HCT116 (cell line): Measurements from ENCODE around the gene SCFD2. TPM values are rescaled to one million over a fixed set of nuclear protein-coding genes. Genes with fewer than 3 reads are reported as not detected.

ENCODE experiments used
- ATAC-seq: fragments of 200-7000 bp; cut with Tn5 transposase; 2 replicates; pipeline ENCODE4 v1.9.1; 2020; ENCODE audit warnings: mild to moderate bottlenecking, moderate library complexity
- BruUV-seq: library from RNA; stranded (reverse); fragments of 400-500 nt; replicated peaks from 2 replicates; lab custom pipeline; 2021; lab: Mats Ljungman, UMichigan
- CTCF ChIA-PET: fragments of 300-600 bp; sonication (Branson Sonifier 250); formaldehyde crosslinking; loops from one replicate; lab custom pipeline; 2021; ENCODE audit warnings: antibody characterized with exemption; lab: Charles Lee
- POLR2A ChIA-PET: fragments of 300-600, 350-600 bp; sonication (Branson Sonifier 250); formaldehyde crosslinking; loops from one replicate; lab custom pipeline; 2021; ENCODE audit warnings: antibody characterized with exemption; lab: Charles Lee
- RAD21 ChIA-PET, 2 experiments: fragments of 300-600 bp; sonication (Branson Sonifier 250); formaldehyde crosslinking; loops; one replicate each; lab custom pipeline; 2023; ENCODE audit warnings: low total read pairs in 2 of 2; ENCODE audit not compliant: uncharacterized antibody in 2 of 2, unreplicated experiment in 2 of 2, low non-redundant PET in 1 of 2; lab: Charles Lee
- DNase-seq: peaks from one replicate; pipeline ENCODE4 v3.0.0-alpha.2; 2010; ENCODE audit warnings: low read depth, low spot score
- H2AFZ ChIP-seq: fragments of 200-600 bp; shearing (Covaris generic), sonication (generic); 2 replicates; pipeline ENCODE4 v1.6.1; 2017; ENCODE audit warnings: low read depth, mixed run types, mixed read lengths, antibody characterized with exemption, low read length; ENCODE audit not compliant: poor library complexity, severe bottlenecking
- H3K27ac ChIP-seq: 2 replicates; pipeline ENCODE4 v1.5.1; 2012; ENCODE audit warnings: low read depth, low read length
- H3K27me3 ChIP-seq: fragments of 200-600 bp; sonication (generic); 2 replicates; pipeline ENCODE4 v1.6.1; 2016; ENCODE audit warnings: mixed run types, low read length, mixed read lengths; ENCODE audit not compliant: insufficient read depth
- H3K36me3 ChIP-seq, 2 experiments: fragments of 200-500 bp in 1 of 2; fragments of 200-600 bp in 1 of 2; sonication (Bioruptor generic) in 1 of 2; sonication (generic) in 1 of 2; 2 replicates each; pipeline versions ENCODE4 v1.5.1 to v1.6.1; 2014 to 2016; ENCODE audit warnings: low read length in 2 of 2, inconsistent platforms in 1 of 2, mixed read lengths in 1 of 2, mixed run types in 1 of 2; ENCODE audit not compliant: insufficient read depth in 2 of 2, control insufficient read depth in 1 of 2
- H3K4me1 ChIP-seq, 2 experiments: fragments of 200-600 bp in 1 of 2; sonication (generic) in 1 of 2; 2 replicates each; pipeline versions ENCODE4 v1.5.1 to v1.6.1; 2012 to 2017; ENCODE audit warnings: low read length in 2 of 2, inconsistent platforms in 1 of 2, mild to moderate bottlenecking in 1 of 2, mixed read lengths in 1 of 2, mixed run types in 1 of 2, moderate library complexity in 1 of 2; ENCODE audit not compliant: insufficient read depth in 2 of 2, control insufficient read depth in 1 of 2
- H3K4me2 ChIP-seq: fragments of 200-600 bp; sonication (generic); 2 replicates; pipeline ENCODE4 v1.6.1; 2017; ENCODE audit warnings: mixed run types, low read length, mixed read lengths
- H3K4me3 ChIP-seq, 2 experiments: fragments of 200-600 bp in 1 of 2; sonication (generic) in 1 of 2; replicated peaks in 1 of 2; 2 replicates each; pipeline ENCODE4 v1.5.1; 2011 to 2016; ENCODE audit warnings: low read length in 2 of 2, control low read depth in 1 of 2, low read depth in 1 of 2, mild to moderate bottlenecking in 1 of 2, mixed read lengths in 1 of 2, mixed run types in 1 of 2
- H3K79me2 ChIP-seq: fragments of 200-600 bp; sonication (generic); 2 replicates; pipeline ENCODE4 v1.6.1; 2017; ENCODE audit warnings: mild to moderate bottlenecking, mixed run types, low read length, moderate library complexity, mixed read lengths; ENCODE audit not compliant: insufficient read depth
- H3K9ac ChIP-seq: fragments of 200-600 bp; sonication (generic); 2 replicates; pipeline ENCODE4 v1.6.1; 2016; ENCODE audit warnings: low read length, mixed read lengths
- H3K9me2 ChIP-seq: fragments of 200-600 bp; sonication (generic), shearing (Covaris generic); 2 replicates; pipeline ENCODE4 v1.6.1; 2017; ENCODE audit warnings: mixed run types, mild to moderate bottlenecking, moderate library complexity; ENCODE audit not compliant: insufficient read depth
- H3K9me3 ChIP-seq, 2 experiments: fragments of 200-500 bp in 1 of 2; fragments of 200-600 bp in 1 of 2; sonication (Bioruptor generic) in 1 of 2; sonication (generic) in 1 of 2; 2 replicates each; pipeline ENCODE4 v1.6.1; 2014 to 2017; ENCODE audit warnings: low read length in 2 of 2, mixed read lengths in 2 of 2, inconsistent platforms in 1 of 2, low read depth in 1 of 2, mild to moderate bottlenecking in 1 of 2, mixed run types in 1 of 2, moderate library complexity in 1 of 2; ENCODE audit not compliant: control insufficient read depth in 1 of 2, insufficient read depth in 1 of 2
- H4K20me1 ChIP-seq: fragments of 200-600 bp; sonication (generic), shearing (Covaris generic); 2 replicates; pipeline ENCODE4 v1.6.1; 2017; ENCODE audit warnings: mixed run types, mild to moderate bottlenecking, moderate library complexity; ENCODE audit not compliant: insufficient read depth
- CBX3 ChIP-seq: IDR thresholded peaks from 2 replicates; pipeline ENCODE4 v1.6.1; 2012; ENCODE audit warnings: low read depth
- CTCF ChIP-seq, 3 experiments: fragments of 200-600 bp in 1 of 3; sonication (generic) in 1 of 3; IDR thresholded peaks in 2 of 3; conservative IDR thresholded peaks in 1 of 3; 2 replicates each; pipeline ENCODE4 v1.5.1; 2012 to 2017; ENCODE audit warnings: low read depth in 2 of 3, low read length in 2 of 3, antibody characterized with exemption in 1 of 3, borderline replicate concordance in 1 of 3, control low read depth in 1 of 3, mild to moderate bottlenecking in 1 of 3, mixed read lengths in 1 of 3, mixed run types in 1 of 3, moderate library complexity in 1 of 3; ENCODE audit not compliant: insufficient read depth in 1 of 3
- EZH2 ChIP-seq: fragments of 200-600 bp; sonication (generic); IDR thresholded peaks from 2 replicates; pipeline ENCODE4 v1.6.1; 2017; ENCODE audit warnings: antibody characterized with exemption, mixed run types
- EZH2phosphoT487 ChIP-seq: fragments of 200-600 bp; IDR thresholded peaks from 2 replicates; pipeline ENCODE4 v1.6.1; 2018; ENCODE audit warnings: antibody characterized with exemption, borderline replicate concordance
- FOSL1 ChIP-seq: IDR thresholded peaks from 2 replicates; pipeline ENCODE4 v1.6.1; 2012; ENCODE audit warnings: low read depth
- JUND ChIP-seq: IDR thresholded peaks from 2 replicates; pipeline ENCODE4 v1.6.1; 2012
- MAX ChIP-seq: IDR thresholded peaks from 2 replicates; pipeline ENCODE4 v1.6.1; 2012
- RAD21 ChIP-seq: IDR thresholded peaks from 2 replicates; pipeline ENCODE4 v1.6.1; 2012; ENCODE audit warnings: low read depth, mild to moderate bottlenecking
- REST ChIP-seq: IDR thresholded peaks from 2 replicates; pipeline ENCODE4 v1.6.1; 2012; ENCODE audit warnings: low read depth
- SIN3A ChIP-seq: IDR thresholded peaks from 2 replicates; pipeline ENCODE4 v1.6.1; 2012; ENCODE audit warnings: low read depth
- SP1 ChIP-seq: IDR thresholded peaks from 2 replicates; pipeline ENCODE4 v1.6.1; 2012; ENCODE audit warnings: low read depth
- SRF ChIP-seq: IDR thresholded peaks from 2 replicates; pipeline ENCODE4 v1.6.1; 2012; ENCODE audit warnings: low read depth
- ZBTB33 ChIP-seq: IDR thresholded peaks from 2 replicates; pipeline ENCODE4 v1.6.1; 2011; ENCODE audit warnings: mild to moderate bottlenecking, low read length, moderate library complexity; ENCODE audit not compliant: insufficient replicate concordance; ENCODE audit errors: extremely low read depth
- ZNF274 ChIP-seq: fragments of 200-500 bp; sonication (Bioruptor generic); IDR thresholded peaks from 2 replicates; pipeline ENCODE4 v1.6.1; 2014; ENCODE audit warnings: mild to moderate bottlenecking, low read depth, low read length, inconsistent platforms
- intact Hi-C: fragments of 100-400 bp; cut with micrococcal nuclease; formaldehyde crosslinking; loops from 2 replicates; pipeline ENCODE4 v1.10.0; 2022
- total RNA-seq: library from RNA; stranded (reverse); gene quantifications from one replicate; pipeline ENCODE4 v1.2.1, GENCODE V29; 2021; ENCODE audit not compliant: unreplicated experiment

SCFD2 gene
- total RNA-seq, 1 experiment from 2014 or later = 13.6 TPM

- no peak overlapping the region for H3K27ac ChIP-seq
- no peak for TF ChIP-seq SIN3A
- TF ChIP-seq SRF = no peak
- no peak for TF ChIP-seq CTCF (IDR thresholded peaks at IDR 0.05 in 2 of 3, conservative IDR thresholded peaks at IDR 0.05 in 1 of 3; ENCODE audit: borderline replicate concordance in 1 of 3, insufficient read depth in 1 of 3, low read depth in 2 of 3, low read length in 2 of 3)
- TF ChIP-seq ZBTB33 = no peak
- TF ChIP-seq REST = no peak
- no peak for TF ChIP-seq RAD21
- no peak for TF ChIP-seq SP1
- TF ChIP-seq FOSL1 = no peak
- no peak for TF ChIP-seq JUND
- TF ChIP-seq EZH2 = no peak
- no peak for TF ChIP-seq CBX3
- TF ChIP-seq EZH2phosphoT487 = no peak
- no peak for TF ChIP-seq ZNF274
- no peak for TF ChIP-seq MAX
- no peak overlapping the region for H3K9ac ChIP-seq
- no peaks in the 10 kb centered on the region for H4K20me1 ChIP-seq
- H3K9me2 ChIP-seq = no peaks in the 10 kb centered on the region
- POLR2A ChIA-PET = no interaction called here
- H3K27me3 ChIP-seq = no peaks in the 10 kb centered on the region
- RAD21 ChIA-PET = no interaction called here
- H3K79me2 ChIP-seq = no peaks in the 10 kb centered on the region
- no peaks in the 10 kb centered on the region for H3K9me3 ChIP-seq
- intact Hi-C loops = no loop called here
- ATAC-seq = no peak
- BruUV-seq = no TSS peak
- H2AFZ ChIP-seq = no peak overlapping the region
- CTCF ChIA-PET = no interaction called here
- no peaks in the 10 kb centered on the region for H3K36me3 ChIP-seq
- DNase-seq = no peak
- H3K4me2 ChIP-seq = no peak overlapping the region
- H3K4me3 ChIP-seq = no peak overlapping the region
- no peaks in the 10 kb centered on the region for H3K4me1 ChIP-seq
These were observed 306.6 kb downstream of the SCFD2 start for GRCh38 chr4:53059256-53059655.
